HCT116 (cell line): ENCODE results near the gene SLC35F2. TPM values are rescaled to one million over a fixed set of nuclear protein-coding genes. Genes with fewer than 3 reads are reported as not detected.

Experiments used
- ATAC-seq: fragments of 200-7000 bp; cut with Tn5 transposase; 2 replicates; pipeline ENCODE4 v1.9.1; 2020; ENCODE audit warnings: mild to moderate bottlenecking, moderate library complexity
- BruUV-seq: library from RNA; stranded (reverse); fragments of 400-500 nt; replicated peaks from 2 replicates; lab custom pipeline; 2021; lab: Mats Ljungman, UMichigan
- CTCF ChIA-PET: fragments of 300-600 bp; sonication (Branson Sonifier 250); formaldehyde crosslinking; loops from one replicate; lab custom pipeline; 2021; ENCODE audit warnings: antibody characterized with exemption; lab: Charles Lee
- POLR2A ChIA-PET: fragments of 300-600, 350-600 bp; sonication (Branson Sonifier 250); formaldehyde crosslinking; loops from one replicate; lab custom pipeline; 2021; ENCODE audit warnings: antibody characterized with exemption; lab: Charles Lee
- RAD21 ChIA-PET, 2 experiments: fragments of 300-600 bp; sonication (Branson Sonifier 250); formaldehyde crosslinking; loops; one replicate each; lab custom pipeline; 2023; ENCODE audit warnings: low total read pairs in 2 of 2; ENCODE audit not compliant: uncharacterized antibody in 2 of 2, unreplicated experiment in 2 of 2, low non-redundant PET in 1 of 2; lab: Charles Lee
- DNase-seq: peaks from one replicate; pipeline ENCODE4 v3.0.0-alpha.2; 2010; ENCODE audit warnings: low read depth, low spot score
- H2AFZ ChIP-seq: fragments of 200-600 bp; shearing (Covaris generic), sonication (generic); 2 replicates; pipeline ENCODE4 v1.6.1; 2017; ENCODE audit warnings: low read depth, mixed run types, mixed read lengths, antibody characterized with exemption, low read length; ENCODE audit not compliant: poor library complexity, severe bottlenecking
- H3K27ac ChIP-seq: 2 replicates; pipeline ENCODE4 v1.5.1; 2012; ENCODE audit warnings: low read depth, low read length
- H3K27me3 ChIP-seq: fragments of 200-600 bp; sonication (generic); 2 replicates; pipeline ENCODE4 v1.6.1; 2016; ENCODE audit warnings: mixed run types, low read length, mixed read lengths; ENCODE audit not compliant: insufficient read depth
- H3K36me3 ChIP-seq, 2 experiments: fragments of 200-500 bp in 1 of 2; fragments of 200-600 bp in 1 of 2; sonication (Bioruptor generic) in 1 of 2; sonication (generic) in 1 of 2; 2 replicates each; pipeline versions ENCODE4 v1.5.1 to v1.6.1; 2014 to 2016; ENCODE audit warnings: low read length in 2 of 2, inconsistent platforms in 1 of 2, mixed read lengths in 1 of 2, mixed run types in 1 of 2; ENCODE audit not compliant: insufficient read depth in 2 of 2, control insufficient read depth in 1 of 2
- H3K4me1 ChIP-seq, 2 experiments: fragments of 200-600 bp in 1 of 2; sonication (generic) in 1 of 2; 2 replicates each; pipeline versions ENCODE4 v1.5.1 to v1.6.1; 2012 to 2017; ENCODE audit warnings: low read length in 2 of 2, inconsistent platforms in 1 of 2, mild to moderate bottlenecking in 1 of 2, mixed read lengths in 1 of 2, mixed run types in 1 of 2, moderate library complexity in 1 of 2; ENCODE audit not compliant: insufficient read depth in 2 of 2, control insufficient read depth in 1 of 2
- H3K4me2 ChIP-seq: fragments of 200-600 bp; sonication (generic); 2 replicates; pipeline ENCODE4 v1.6.1; 2017; ENCODE audit warnings: mixed run types, low read length, mixed read lengths
- H3K4me3 ChIP-seq, 2 experiments: fragments of 200-600 bp in 1 of 2; sonication (generic) in 1 of 2; replicated peaks in 1 of 2; 2 replicates each; pipeline ENCODE4 v1.5.1; 2011 to 2016; ENCODE audit warnings: low read length in 2 of 2, control low read depth in 1 of 2, low read depth in 1 of 2, mild to moderate bottlenecking in 1 of 2, mixed read lengths in 1 of 2, mixed run types in 1 of 2
- H3K79me2 ChIP-seq: fragments of 200-600 bp; sonication (generic); 2 replicates; pipeline ENCODE4 v1.6.1; 2017; ENCODE audit warnings: mild to moderate bottlenecking, mixed run types, low read length, moderate library complexity, mixed read lengths; ENCODE audit not compliant: insufficient read depth
- H3K9ac ChIP-seq: fragments of 200-600 bp; sonication (generic); 2 replicates; pipeline ENCODE4 v1.6.1; 2016; ENCODE audit warnings: low read length, mixed read lengths
- H3K9me2 ChIP-seq: fragments of 200-600 bp; sonication (generic), shearing (Covaris generic); 2 replicates; pipeline ENCODE4 v1.6.1; 2017; ENCODE audit warnings: mixed run types, mild to moderate bottlenecking, moderate library complexity; ENCODE audit not compliant: insufficient read depth
- H3K9me3 ChIP-seq, 2 experiments: fragments of 200-500 bp in 1 of 2; fragments of 200-600 bp in 1 of 2; sonication (Bioruptor generic) in 1 of 2; sonication (generic) in 1 of 2; 2 replicates each; pipeline ENCODE4 v1.6.1; 2014 to 2017; ENCODE audit warnings: low read length in 2 of 2, mixed read lengths in 2 of 2, inconsistent platforms in 1 of 2, low read depth in 1 of 2, mild to moderate bottlenecking in 1 of 2, mixed run types in 1 of 2, moderate library complexity in 1 of 2; ENCODE audit not compliant: control insufficient read depth in 1 of 2, insufficient read depth in 1 of 2
- H4K20me1 ChIP-seq: fragments of 200-600 bp; sonication (generic), shearing (Covaris generic); 2 replicates; pipeline ENCODE4 v1.6.1; 2017; ENCODE audit warnings: mixed run types, mild to moderate bottlenecking, moderate library complexity; ENCODE audit not compliant: insufficient read depth
- ATF3 ChIP-seq: IDR thresholded peaks from 2 replicates; pipeline ENCODE4 v1.6.1; 2012
- CBX3 ChIP-seq: IDR thresholded peaks from 2 replicates; pipeline ENCODE4 v1.6.1; 2012; ENCODE audit warnings: low read depth
- CEBPB ChIP-seq: IDR thresholded peaks from 2 replicates; pipeline ENCODE4 v1.6.1; 2012; ENCODE audit warnings: low read depth
- EGR1 ChIP-seq: IDR thresholded peaks from 2 replicates; pipeline ENCODE4 v1.6.1; 2012; ENCODE audit warnings: low read depth
- EZH2 ChIP-seq: fragments of 200-600 bp; sonication (generic); IDR thresholded peaks from 2 replicates; pipeline ENCODE4 v1.6.1; 2017; ENCODE audit warnings: antibody characterized with exemption, mixed run types
- EZH2phosphoT487 ChIP-seq: fragments of 200-600 bp; IDR thresholded peaks from 2 replicates; pipeline ENCODE4 v1.6.1; 2018; ENCODE audit warnings: antibody characterized with exemption, borderline replicate concordance
- FOSL1 ChIP-seq: IDR thresholded peaks from 2 replicates; pipeline ENCODE4 v1.6.1; 2012; ENCODE audit warnings: low read depth
- MAX ChIP-seq: IDR thresholded peaks from 2 replicates; pipeline ENCODE4 v1.6.1; 2012
- POLR2A ChIP-seq: IDR thresholded peaks from 2 replicates; pipeline ENCODE4 v1.7.0; 2011; ENCODE audit warnings: borderline replicate concordance; ENCODE audit not compliant: insufficient read depth, insufficient read length; ENCODE audit errors: extremely low read depth
- POLR2AphosphoS5 ChIP-seq: IDR thresholded peaks from 2 replicates; pipeline ENCODE4 v1.6.1; 2011; ENCODE audit warnings: mild to moderate bottlenecking, low read depth, low read length, moderate library complexity
- RAD21 ChIP-seq: IDR thresholded peaks from 2 replicates; pipeline ENCODE4 v1.6.1; 2012; ENCODE audit warnings: low read depth, mild to moderate bottlenecking
- SIN3A ChIP-seq: IDR thresholded peaks from 2 replicates; pipeline ENCODE4 v1.6.1; 2012; ENCODE audit warnings: low read depth
- SP1 ChIP-seq: IDR thresholded peaks from 2 replicates; pipeline ENCODE4 v1.6.1; 2012; ENCODE audit warnings: low read depth
- SRF ChIP-seq: IDR thresholded peaks from 2 replicates; pipeline ENCODE4 v1.6.1; 2012; ENCODE audit warnings: low read depth
- TCF7L2 ChIP-seq: IDR thresholded peaks from 2 replicates; pipeline ENCODE4 v1.7.0; 2011; ENCODE audit warnings: borderline replicate concordance, inconsistent platforms; ENCODE audit not compliant: insufficient read depth, insufficient read length; ENCODE audit errors: extremely low read depth
- YY1 ChIP-seq: IDR thresholded peaks from 2 replicates; pipeline ENCODE4 v1.6.1; 2011; ENCODE audit warnings: low read length, low read depth, moderate library complexity, mild to moderate bottlenecking; ENCODE audit not compliant: insufficient replicate concordance; ENCODE audit errors: extremely low read depth
- ZFX ChIP-seq: fragments of 450-650 bp; IDR thresholded peaks from 2 replicates; pipeline ENCODE4 v1.6.1; 2017
- ZNF274 ChIP-seq: fragments of 200-500 bp; sonication (Bioruptor generic); IDR thresholded peaks from 2 replicates; pipeline ENCODE4 v1.6.1; 2014; ENCODE audit warnings: mild to moderate bottlenecking, low read depth, low read length, inconsistent platforms
- intact Hi-C: fragments of 100-400 bp; cut with micrococcal nuclease; formaldehyde crosslinking; loops from 2 replicates; pipeline ENCODE4 v1.10.0; 2022
- total RNA-seq: library from RNA; stranded (reverse); gene quantifications from one replicate; pipeline ENCODE4 v1.2.1, GENCODE V29; 2021; ENCODE audit not compliant: unreplicated experiment

Gene SLC35F2
- total RNA-seq, 1 experiment from 2014 or later: 53.5 TPM

GRCh38 chr11:107804971-107805370 is 53.6 kb downstream of the SLC35F2 start:
- POLR2A ChIA-PET: no interaction called here

GRCh38 chr11:107804211-107804610 is 54.4 kb downstream of the SLC35F2 start:
- ChIA-PET POLR2A (no interaction called here), RAD21 (no interaction called here)
- H3K9me2 ChIP-seq: no peaks in the 10 kb centered on the region
- no peak overlapping the region for H3K4me3 ChIP-seq
- H3K4me2 ChIP-seq: no peak overlapping the region
- TF ChIP-seq YY1: no peak
- no peak for TF ChIP-seq CBX3
- TF ChIP-seq ATF3: no peak
- no peak for TF ChIP-seq SP1
- TF ChIP-seq POLR2A: no peak
- no peak for TF ChIP-seq TCF7L2
- no peak for TF ChIP-seq FOSL1
- TF ChIP-seq, all 23 proteins: peak for 0
- Histone ChIP-seq H3K27me3 (no peaks in the 10 kb centered on the region), H3K27ac (no peak overlapping the region), H3K36me3 (peaks cover 20 to 23% of the 10 kb centered on the region in 2 experiments; a peak in 3 of 4 replicates), H2AFZ (no peak overlapping the region), H3K9me3 (no peaks in the 10 kb centered on the region), H3K9ac (no peak overlapping the region), H4K20me1 (no peaks in the 10 kb centered on the region), H3K4me1 (no peaks in the 10 kb centered on the region), H3K79me2 (no peaks in the 10 kb centered on the region)
- no TSS peak for BruUV-seq
- ATAC-seq: no peak
- CTCF ChIA-PET: no interaction called here
- intact Hi-C loops: no loop called here
- DNase-seq: no peak

More at GRCh38 chr11:107804971-107805370, 53.6 kb downstream of the SLC35F2 start:
- H3K79me2 ChIP-seq: 0 out of 2 replicates have a peak, but pooled peaks cover under 1% of the 10 kb centered on the region
- H2AFZ ChIP-seq: no peak overlapping the region
- TF ChIP-seq SIN3A: no peak
- TF ChIP-seq FOSL1: no peak
- TF ChIP-seq ZNF274: no peak
- TF ChIP-seq EZH2: no peak
- TF ChIP-seq YY1: no peak
- TF ChIP-seq ZFX: no peak
- no peak for TF ChIP-seq SP1
- TF ChIP-seq POLR2A: no peak
- no peak for TF ChIP-seq EGR1
- TF ChIP-seq ATF3: no peak
- no peak for TF ChIP-seq SRF
- no peak for TF ChIP-seq RAD21
- no peak for TF ChIP-seq CBX3
- TF ChIP-seq TCF7L2: no peak
- no peak for TF ChIP-seq EZH2phosphoT487
- no peak for TF ChIP-seq MAX
- no peak for TF ChIP-seq POLR2AphosphoS5
- TF ChIP-seq CEBPB: no peak
- H3K4me2 ChIP-seq: no peak overlapping the region
- ATAC-seq: no peak
- no peaks in the 10 kb centered on the region for H3K27me3 ChIP-seq
- H3K9me2 ChIP-seq: no peaks in the 10 kb centered on the region
- no peaks in the 10 kb centered on the region for H3K9me3 ChIP-seq
- RAD21 ChIA-PET: no interaction called here
- CTCF ChIA-PET: no interaction called here
- H4K20me1 ChIP-seq: no peaks in the 10 kb centered on the region
- intact Hi-C loops: no loop called here
- BruUV-seq: no TSS peak
- DNase-seq: no peak
- H3K27ac ChIP-seq: no peak overlapping the region
- H3K4me1 ChIP-seq: no peaks in the 10 kb centered on the region
- no peak overlapping the region for H3K9ac ChIP-seq
- no peak overlapping the region for H3K4me3 ChIP-seq
- peaks cover 20 to 23% of the 10 kb centered on the region in 2 experiments; a peak in 3 of 4 replicates for H3K36me3 ChIP-seq
